ENCODE results near the gene GALNT18. TPM values are rescaled to one million over a fixed set of nuclear protein-coding genes. Genes with fewer than 3 reads are reported as not detected.

GALNT18 gene
- total RNA-seq, 2 experiments from 2014 or later, result not detected

DNA sequence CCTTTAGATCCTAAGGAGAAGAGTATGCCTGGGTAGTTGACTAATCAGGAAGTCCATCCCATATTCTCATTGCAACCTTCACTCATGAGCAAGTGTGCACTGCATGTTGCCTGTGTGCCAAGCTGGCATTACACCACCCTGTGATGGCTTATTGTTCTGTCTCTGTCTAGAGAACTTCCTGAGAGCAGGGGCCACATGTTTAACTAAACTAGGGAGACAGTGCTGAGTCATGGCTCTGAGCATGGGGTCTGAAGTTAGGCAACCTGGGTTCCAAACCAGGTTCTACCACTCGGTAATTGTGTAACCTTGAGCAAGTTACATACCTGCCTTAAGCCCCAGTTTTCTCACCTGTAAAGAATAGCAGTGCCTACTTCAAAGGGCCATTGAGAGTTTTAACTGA lies 308.4 kb downstream of the GALNT18 start:
- DNase-seq (ENCODE audit: low spot score), result no peak
- intact Hi-C loops (cut with micrococcal nuclease; ENCODE audit: unreplicated experiment), result no loop called here
- Histone ChIP-seq H3K9me3 (ENCODE audit: low read length) (no peaks in the 10 kb centered on the region), H4K20me1 (ENCODE audit: insufficient read depth, low read length) (no peaks in the 10 kb centered on the region), H3K4me1 (ENCODE audit: insufficient read depth, low read length, poor library complexity, severe bottlenecking) (no peaks in the 10 kb centered on the region), H3K4me2 (ENCODE audit: low read length) (no peak overlapping the region), H3K4me3 (ENCODE audit: low read depth, low read length, poor library complexity, severe bottlenecking) (no peak overlapping the region), H3K36me3 (ENCODE audit: insufficient read depth, low read length) (no peaks in the 10 kb centered on the region), H3K27ac (ENCODE audit: low read depth, low read length, poor library complexity, severe bottlenecking) (no peak overlapping the region), H3K79me2 (ENCODE audit: insufficient read depth, low read depth, low read length) (no peaks in the 10 kb centered on the region), H2AFZ (ENCODE audit: low read length) (no peak overlapping the region), H3K9me2 (ENCODE audit: insufficient read depth, low read length) (no peaks in the 10 kb centered on the region)
- CTCF ChIA-PET (ENCODE audit: unreplicated experiment), result no interaction called here
- TF ChIP-seq, protein P1, sequence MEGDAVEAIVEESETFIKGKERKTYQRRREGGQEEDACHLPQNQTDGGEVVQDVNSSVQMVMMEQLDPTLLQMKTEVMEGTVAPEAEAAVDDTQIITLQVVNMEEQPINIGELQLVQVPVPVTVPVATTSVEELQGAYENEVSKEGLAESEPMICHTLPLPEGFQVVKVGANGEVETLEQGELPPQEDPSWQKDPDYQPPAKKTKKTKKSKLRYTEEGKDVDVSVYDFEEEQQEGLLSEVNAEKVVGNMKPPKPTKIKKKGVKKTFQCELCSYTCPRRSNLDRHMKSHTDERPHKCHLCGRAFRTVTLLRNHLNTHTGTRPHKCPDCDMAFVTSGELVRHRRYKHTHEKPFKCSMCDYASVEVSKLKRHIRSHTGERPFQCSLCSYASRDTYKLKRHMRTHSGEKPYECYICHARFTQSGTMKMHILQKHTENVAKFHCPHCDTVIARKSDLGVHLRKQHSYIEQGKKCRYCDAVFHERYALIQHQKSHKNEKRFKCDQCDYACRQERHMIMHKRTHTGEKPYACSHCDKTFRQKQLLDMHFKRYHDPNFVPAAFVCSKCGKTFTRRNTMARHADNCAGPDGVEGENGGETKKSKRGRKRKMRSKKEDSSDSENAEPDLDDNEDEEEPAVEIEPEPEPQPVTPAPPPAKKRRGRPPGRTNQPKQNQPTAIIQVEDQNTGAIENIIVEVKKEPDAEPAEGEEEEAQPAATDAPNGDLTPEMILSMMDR (conservative IDR thresholded peaks at IDR 0.05; ENCODE audit: low read length), result no peak
- no peak for TF ChIP-seq EZH2phosphoT487 (IDR thresholded peaks at IDR 0.05; ENCODE audit: borderline replicate concordance, low read depth, low read length)
- no TSS peak for BruUV-seq (replicated peaks)
- POLR2A ChIA-PET, result no interaction called here

DNA sequence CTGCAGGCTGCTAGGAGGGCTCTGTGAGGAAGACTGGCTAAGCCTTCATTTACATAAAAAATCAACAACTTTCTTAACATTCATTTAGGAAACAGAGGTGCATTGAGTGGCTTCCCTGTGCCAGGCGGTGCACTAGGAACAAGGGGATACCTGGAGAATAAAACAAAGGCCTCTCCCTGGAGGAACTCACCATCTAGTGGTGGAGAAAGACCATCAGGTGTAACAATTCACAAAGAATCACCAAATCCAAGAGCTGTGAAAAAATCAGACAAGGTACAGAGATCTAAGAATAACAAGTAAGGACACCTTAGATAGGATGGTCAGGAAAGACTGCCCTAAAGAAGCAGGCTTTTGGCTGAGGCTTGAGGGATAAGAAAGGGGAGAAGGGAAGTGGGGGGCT lies 309.1 kb downstream of the GALNT18 start:
- Histone ChIP-seq H3K27ac (ENCODE audit: low read depth, low read length, poor library complexity, severe bottlenecking) (no peak overlapping the region), H3K36me3 (ENCODE audit: insufficient read depth, low read length) (no peaks in the 10 kb centered on the region), H3K4me2 (ENCODE audit: low read length) (no peak overlapping the region), H3K4me1 (ENCODE audit: insufficient read depth, low read length, poor library complexity, severe bottlenecking) (no peaks in the 10 kb centered on the region), H2AFZ (ENCODE audit: low read length) (no peak overlapping the region), H3K9me3 (ENCODE audit: low read length) (no peaks in the 10 kb centered on the region), H4K20me1 (ENCODE audit: insufficient read depth, low read length) (no peaks in the 10 kb centered on the region), H3K9me2 (ENCODE audit: insufficient read depth, low read length) (no peaks in the 10 kb centered on the region), H3K4me3 (ENCODE audit: low read depth, low read length, poor library complexity, severe bottlenecking) (no peak overlapping the region), H3K79me2 (ENCODE audit: insufficient read depth, low read depth, low read length) (no peaks in the 10 kb centered on the region)
- ChIA-PET CTCF (ENCODE audit: unreplicated experiment) (no interaction called here), POLR2A (no interaction called here)
- intact Hi-C loops (cut with micrococcal nuclease; ENCODE audit: unreplicated experiment), result no loop called here
- TF ChIP-seq EZH2phosphoT487 (IDR thresholded peaks at IDR 0.05; ENCODE audit: borderline replicate concordance, low read depth, low read length), result no peak
- TF ChIP-seq, protein P1 (conservative IDR thresholded peaks at IDR 0.05; ENCODE audit: low read length), result no peak
- no TSS peak for BruUV-seq (replicated peaks)
- no peak for DNase-seq (ENCODE audit: low spot score)

DNA sequence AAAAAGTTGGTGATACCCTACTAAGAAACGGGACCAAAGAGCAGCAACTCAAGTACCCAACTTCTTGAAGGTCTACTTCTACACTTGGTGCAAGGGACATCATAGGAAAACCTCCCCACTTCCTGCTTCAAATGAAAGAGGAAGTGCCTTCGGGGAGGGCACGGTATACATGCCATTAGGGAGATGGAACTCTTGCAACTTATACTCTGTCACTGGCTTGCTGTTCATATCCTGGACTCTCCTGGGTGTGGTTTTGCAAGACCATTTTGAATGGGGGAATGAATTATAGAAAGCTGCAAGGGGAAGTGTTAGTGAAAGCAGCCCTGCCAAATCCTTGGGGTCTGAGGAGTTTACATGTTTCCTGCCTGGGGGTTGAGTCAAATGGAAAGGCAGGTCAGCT lies 310.6 kb downstream of the GALNT18 start:
- Histone ChIP-seq H3K9me2 (ENCODE audit: insufficient read depth, low read length) (no peaks in the 10 kb centered on the region), H4K20me1 (ENCODE audit: insufficient read depth, low read length) (no peaks in the 10 kb centered on the region), H3K36me3 (ENCODE audit: insufficient read depth, low read length) (no peaks in the 10 kb centered on the region), H3K9me3 (ENCODE audit: low read length) (no peaks in the 10 kb centered on the region), H3K27ac (ENCODE audit: low read depth, low read length, poor library complexity, severe bottlenecking) (no peak overlapping the region), H2AFZ (ENCODE audit: low read length) (no peak overlapping the region), H3K4me2 (ENCODE audit: low read length) (no peak overlapping the region), H3K4me1 (ENCODE audit: insufficient read depth, low read length, poor library complexity, severe bottlenecking) (no peaks in the 10 kb centered on the region), H3K4me3 (ENCODE audit: low read depth, low read length, poor library complexity, severe bottlenecking) (no peak overlapping the region), H3K79me2 (ENCODE audit: insufficient read depth, low read depth, low read length) (no peaks in the 10 kb centered on the region)
- peak; percentile 32 for DNase-seq (ENCODE audit: low spot score)
- POLR2A ChIA-PET, result no interaction called here
- CTCF ChIA-PET (ENCODE audit: unreplicated experiment), result no interaction called here
- BruUV-seq (replicated peaks), result no TSS peak
- TF ChIP-seq, protein P1 (conservative IDR thresholded peaks at IDR 0.05; ENCODE audit: low read length), result no peak
- no peak for TF ChIP-seq EZH2phosphoT487 (IDR thresholded peaks at IDR 0.05; ENCODE audit: borderline replicate concordance, low read depth, low read length)
- intact Hi-C loops (cut with micrococcal nuclease; ENCODE audit: unreplicated experiment), result no loop called here

Data from OCI-LY7 (cell line).